Measurements from ENCODE around the gene CD82.

The CD82 gene

DNA sequence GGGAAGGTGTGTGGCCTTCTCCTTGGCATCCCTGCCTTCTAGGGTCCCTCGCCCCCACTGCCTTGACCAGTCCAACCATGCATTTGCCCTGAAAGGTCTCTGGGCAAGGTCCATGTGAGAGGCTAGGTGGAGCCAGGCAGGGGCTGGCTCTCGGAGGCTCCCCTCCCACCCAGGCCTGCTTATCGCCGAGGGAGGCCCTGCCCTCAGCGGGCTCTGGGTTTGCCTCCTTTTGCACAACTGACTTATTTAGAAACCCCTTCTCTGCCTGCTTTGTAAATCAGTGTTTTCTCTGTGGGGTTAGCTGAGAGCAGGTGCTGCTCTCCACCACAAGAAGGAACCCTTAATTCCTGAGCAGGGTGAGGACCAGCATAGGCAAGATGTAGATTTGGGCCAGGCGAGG is 47.7 kb downstream of the CD82 start:
- H3K23ac ChIP-seq (ENCODE audit: low read length), result no peak overlapping the region
- no peak overlapping the region for H2BK120ac ChIP-seq (ENCODE audit: insufficient read depth, low read length, poor library complexity)
- no peak overlapping the region for H2BK12ac ChIP-seq (ENCODE audit: low read length)
- no peaks in the 10 kb centered on the region for H3K36me3 ChIP-seq (ENCODE audit: control insufficient read depth in 1 of 2, insufficient read depth in 2 of 2, low read length in 2 of 2)
- H3K4me3 ChIP-seq (ENCODE audit: low read depth, low read length), result no peak overlapping the region
- H3K79me1 ChIP-seq (ENCODE audit: low read length), result no peaks in the 10 kb centered on the region
- no peak overlapping the region for H3K14ac ChIP-seq (ENCODE audit: low read length)
- H2AK5ac ChIP-seq (ENCODE audit: low read length), result no peak overlapping the region
- H3K4me1 ChIP-seq (ENCODE audit: control insufficient read depth in 1 of 2, insufficient read depth in 2 of 2, low read length in 2 of 2), result no peaks in the 10 kb centered on the region
- no peak overlapping the region for H3K4ac ChIP-seq (ENCODE audit: low read depth, low read length)
- no peak overlapping the region for H4K12ac ChIP-seq (ENCODE audit: low read depth, low read length)
- no peak overlapping the region for H3K9ac ChIP-seq (ENCODE audit: low read length)
- H4K91ac ChIP-seq (ENCODE audit: low read depth, low read length), result no peak overlapping the region
- no peak overlapping the region for H3K18ac ChIP-seq (ENCODE audit: low read length)
- no peaks in the 10 kb centered on the region for H3K9me3 ChIP-seq (ENCODE audit: insufficient read depth, low read depth, low read length)
- H2BK5ac ChIP-seq (ENCODE audit: low read depth, low read length, poor library complexity), result no peak overlapping the region
- H3K27ac ChIP-seq (ENCODE audit: low read depth, low read length), result no peak overlapping the region
- no peak overlapping the region for H3K4me2 ChIP-seq (ENCODE audit: low read length)
- no peak overlapping the region for H2AFZ ChIP-seq (ENCODE audit: insufficient read depth, low read length, poor library complexity)
- H3K79me2 ChIP-seq (ENCODE audit: control insufficient read depth, insufficient read depth, low read length, poor library complexity), result no peaks in the 10 kb centered on the region
- no peak overlapping the region for H4K8ac ChIP-seq (ENCODE audit: low read depth, low read length)
- WGBS (ENCODE audit: extremely low coverage, insufficient coverage, insufficient read length), result no CpG with 5 or more reads among the region's 6 CpGs
- H3K27me3 ChIP-seq (ENCODE audit: insufficient read depth, low read length), result no peaks in the 10 kb centered on the region
- no peak for DNase-seq

GRCh38 chr11:44614281-44614775 is 48.9 kb downstream of the CD82 start:
- Histone ChIP-seq H3K79me2 (ENCODE audit: control insufficient read depth, insufficient read depth, low read length, poor library complexity) (no peaks in the 10 kb centered on the region), H3K4me3 (ENCODE audit: low read depth, low read length) (no peak overlapping the region), H3K4me1 (ENCODE audit: control insufficient read depth in 1 of 2, insufficient read depth in 2 of 2, low read length in 2 of 2) (no peaks in the 10 kb centered on the region), H3K23ac (ENCODE audit: low read length) (no peak overlapping the region), H2BK120ac (ENCODE audit: insufficient read depth, low read length, poor library complexity) (no peak overlapping the region), H3K27me3 (ENCODE audit: insufficient read depth, low read length) (no peaks in the 10 kb centered on the region), H3K79me1 (ENCODE audit: low read length) (no peaks in the 10 kb centered on the region), H2AFZ (ENCODE audit: insufficient read depth, low read length, poor library complexity) (no peak overlapping the region), H3K9me3 (ENCODE audit: insufficient read depth, low read depth, low read length) (no peaks in the 10 kb centered on the region), H3K36me3 (ENCODE audit: control insufficient read depth in 1 of 2, insufficient read depth in 2 of 2, low read length in 2 of 2) (no peaks in the 10 kb centered on the region), H3K9ac (ENCODE audit: low read length) (no peak overlapping the region), H3K14ac (ENCODE audit: low read length) (no peak overlapping the region), H4K8ac (ENCODE audit: low read depth, low read length) (no peak overlapping the region), H4K12ac (ENCODE audit: low read depth, low read length) (no peak overlapping the region), H2BK5ac (ENCODE audit: low read depth, low read length, poor library complexity) (no peak overlapping the region), H3K4me2 (ENCODE audit: low read length) (no peak overlapping the region), H4K91ac (ENCODE audit: low read depth, low read length) (no peak overlapping the region), H3K4ac (ENCODE audit: low read depth, low read length) (no peak overlapping the region), H3K27ac (ENCODE audit: low read depth, low read length) (no peak overlapping the region), H2BK12ac (ENCODE audit: low read length) (no peak overlapping the region), H3K18ac (ENCODE audit: low read length) (no peak overlapping the region), H2AK5ac (ENCODE audit: low read length) (no peak overlapping the region)
- DNase-seq, result no peak
- WGBS (ENCODE audit: extremely low coverage, insufficient coverage, insufficient read length), result no CpG with 5 or more reads among the region's 7 CpGs

GRCh38 chr11:44615041-44615755 is 49.7 kb downstream of the CD82 start:
- no peaks in the 10 kb centered on the region for H3K9me3 ChIP-seq (ENCODE audit: insufficient read depth, low read depth, low read length)
- no peak overlapping the region for H3K4me3 ChIP-seq (ENCODE audit: low read depth, low read length)
- H3K23ac ChIP-seq (ENCODE audit: low read length), result no peak overlapping the region
- no peaks in the 10 kb centered on the region for H3K27me3 ChIP-seq (ENCODE audit: insufficient read depth, low read length)
- no peak overlapping the region for H4K12ac ChIP-seq (ENCODE audit: low read depth, low read length)
- H3K4me2 ChIP-seq (ENCODE audit: low read length), result no peak overlapping the region
- WGBS (ENCODE audit: extremely low coverage, insufficient coverage, insufficient read length), result no CpG with 5 or more reads among the region's 15 CpGs
- H3K79me2 ChIP-seq (ENCODE audit: control insufficient read depth, insufficient read depth, low read length, poor library complexity), result no peaks in the 10 kb centered on the region
- no peak overlapping the region for H3K9ac ChIP-seq (ENCODE audit: low read length)
- no peak overlapping the region for H3K14ac ChIP-seq (ENCODE audit: low read length)
- H3K79me1 ChIP-seq (ENCODE audit: low read length), result no peaks in the 10 kb centered on the region
- no peak overlapping the region for H2BK120ac ChIP-seq (ENCODE audit: insufficient read depth, low read length, poor library complexity)
- H3K4ac ChIP-seq (ENCODE audit: low read depth, low read length), result no peak overlapping the region
- no peak overlapping the region for H4K8ac ChIP-seq (ENCODE audit: low read depth, low read length)
- no peak overlapping the region for H4K91ac ChIP-seq (ENCODE audit: low read depth, low read length)
- no peak overlapping the region for H2BK5ac ChIP-seq (ENCODE audit: low read depth, low read length, poor library complexity)
- no peak for DNase-seq
- no peak overlapping the region for H2AFZ ChIP-seq (ENCODE audit: insufficient read depth, low read length, poor library complexity)
- no peak overlapping the region for H2AK5ac ChIP-seq (ENCODE audit: low read length)
- no peak overlapping the region for H3K18ac ChIP-seq (ENCODE audit: low read length)
- no peaks in the 10 kb centered on the region for H3K4me1 ChIP-seq (ENCODE audit: control insufficient read depth in 1 of 2, insufficient read depth in 2 of 2, low read length in 2 of 2)
- no peaks in the 10 kb centered on the region for H3K36me3 ChIP-seq (ENCODE audit: control insufficient read depth in 1 of 2, insufficient read depth in 2 of 2, low read length in 2 of 2)
- no peak overlapping the region for H3K27ac ChIP-seq (ENCODE audit: low read depth, low read length)
- H2BK12ac ChIP-seq (ENCODE audit: low read length), result no peak overlapping the region

- Histone ChIP-seq H3K9me3 (ENCODE audit: insufficient read depth, low read depth, low read length) (no peaks in the 10 kb centered on the region), H3K79me1 (ENCODE audit: low read length) (no peaks in the 10 kb centered on the region), H3K27me3 (ENCODE audit: insufficient read depth, low read length) (no peaks in the 10 kb centered on the region), H2BK12ac (ENCODE audit: low read length) (no peak overlapping the region), H3K27ac (ENCODE audit: low read depth, low read length) (no peak overlapping the region), H3K23ac (ENCODE audit: low read length) (no peak overlapping the region), H2AK5ac (ENCODE audit: low read length) (no peak overlapping the region), H3K4me3 (ENCODE audit: low read depth, low read length) (no peak overlapping the region), H3K4me1 (ENCODE audit: control insufficient read depth in 1 of 2, insufficient read depth in 2 of 2, low read length in 2 of 2) (no peaks in the 10 kb centered on the region), H3K4ac (ENCODE audit: low read depth, low read length) (no peak overlapping the region), H3K9ac (ENCODE audit: low read length) (no peak overlapping the region), H4K12ac (ENCODE audit: low read depth, low read length) (no peak overlapping the region), H3K36me3 (ENCODE audit: control insufficient read depth in 1 of 2, insufficient read depth in 2 of 2, low read length in 2 of 2) (no peaks in the 10 kb centered on the region), H3K18ac (ENCODE audit: low read length) (no peak overlapping the region), H2BK5ac (ENCODE audit: low read depth, low read length, poor library complexity) (no peak overlapping the region), H2AFZ (ENCODE audit: insufficient read depth, low read length, poor library complexity) (no peak overlapping the region), H3K79me2 (ENCODE audit: control insufficient read depth, insufficient read depth, low read length, poor library complexity) (no peaks in the 10 kb centered on the region), H4K8ac (ENCODE audit: low read depth, low read length) (no peak overlapping the region), H4K91ac (ENCODE audit: low read depth, low read length) (no peak overlapping the region), H3K14ac (ENCODE audit: low read length) (no peak overlapping the region), H2BK120ac (ENCODE audit: insufficient read depth, low read length, poor library complexity) (no peak overlapping the region), H3K4me2 (ENCODE audit: low read length) (no peak overlapping the region)
- DNase-seq, result no peak
- WGBS (ENCODE audit: extremely low coverage, insufficient coverage, insufficient read length), result no CpG with 5 or more reads among the region's 14 CpGs
These were observed 50.7 kb downstream of the CD82 start for GRCh38 chr11:44615913-44616791.
